Stomach (tissue), 9 donors: ENCODE results near the gene M6PR. TPM values are rescaled to one million over a fixed set of nuclear protein-coding genes. Genes with fewer than 3 reads are reported as not detected.

Experiments
- DNase-seq, 2 donors: peaks; one replicate each; pipeline versions ENCODE4 v3.0.0 to v3.0.0-alpha.2; 2013 to 2019
- H3K27ac ChIP-seq, 5 donors: fragments of 200-600 bp in 4 of 5; sonication (generic) in 4 of 5; one replicate each; pipeline ENCODE4 v1.5.1; 2013 to 2019; ENCODE audit warnings: mild to moderate bottlenecking in 1 of 5, moderate library complexity in 1 of 5
- H3K27me3 ChIP-seq, 3 donors: fragments of 200-600 bp; sonication (generic); one replicate each; pipeline ENCODE4 v1.5.1; 2017 to 2019; ENCODE audit warnings: mixed run types in 1 of 3
- H3K36me3 ChIP-seq, 4 donors: fragments of 200-600 bp; sonication (generic); 1 replicate in 3 of 4; 2 replicates in 1 of 4; pipeline ENCODE4 v1.5.1; 2016 to 2019
- H3K4me1 ChIP-seq, 4 donors: fragments of 200-600 bp; sonication (generic); one replicate each; pipeline ENCODE4 v1.5.1; 2016 to 2019
- H3K4me3 ChIP-seq, 4 donors: fragments of 200-600 bp; sonication (generic) in 3 of 4; one replicate each; pipeline ENCODE4 v1.5.1; 2016 to 2019; ENCODE audit warnings: mild to moderate bottlenecking in 1 of 4
- H3K9me3 ChIP-seq, 4 donors: fragments of 200-600 bp; sonication (generic); one replicate each; pipeline ENCODE4 v1.5.1; 2016 to 2019
- EP300 ChIP-seq: sonication (generic); formaldehyde crosslinking; IDR thresholded peaks from one replicate; pipeline ENCODE4 v1.6.1; 2017; ENCODE audit warnings: antibody characterized with exemption
- POLR2A ChIP-seq, 4 donors: fragments of 450-650 bp; IDR thresholded peaks; one replicate each; pipeline ENCODE4 v1.6.1; 2016; ENCODE audit warnings: antibody characterized with exemption in 4 of 4, control low read depth in 2 of 4, mild to moderate bottlenecking in 1 of 4, moderate library complexity in 1 of 4
- POLR2AphosphoS5 ChIP-seq, 3 donors: sonication (generic); formaldehyde crosslinking; IDR thresholded peaks; one replicate each; pipeline ENCODE4 v1.6.1; 2016; ENCODE audit warnings: antibody characterized with exemption in 3 of 3
- WGBS, 5 donors: extraction: QIAGEN DNeasy Blood & Tissue Kit in 3 of 5; methylation state at CpG; one replicate each; pipeline versions ENCODE4 v1.1.5 to v1.1.7; 2013 to 2018; 5-methylcytosine and 5-hydroxymethylcytosine counted together
- intact Hi-C: fragments of 100-400 bp; cut with DNase I; formaldehyde crosslinking; loops from one replicate; pipeline ENCODE4 v1.15.1; 2023; ENCODE audit warnings: low total_unique reads
- polyA plus RNA-seq, 3 donors: library from polyadenylated mRNA; stranded (reverse); fragments of 200-250 nt; gene quantifications; one replicate each; pipeline ENCODE4 v1.2.3, GENCODE V29; 2013
- total RNA-seq, 5 donors: library from RNA; depleted of rRNA; stranded (reverse); fragments of >200 nt; gene quantifications; one replicate each; pipeline versions ENCODE4 v1.1.0 to v1.2.3, GENCODE V29; 2014 to 2016
- TF ChIP-seq, protein P1 (sequence below), 7 experiments: fragments of 450-650 bp in 4 of 7; fragments of 200-600 bp in 3 of 7; sonication (generic) in 3 of 7; IDR thresholded peaks; one replicate each; pipeline ENCODE4 v1.5.1; 2016 to 2019; ENCODE audit warnings: antibody characterized with exemption in 7 of 7, control low read depth in 2 of 7, mild to moderate bottlenecking in 1 of 7
- donor health status: healthy with polysubstance abuse.
- donor health status: Bipolar disorder and iron deficiency.
- donor health status: healthy.

Gene M6PR
- total and polyA plus RNA-seq, 8 donors: 20.9 to 155 (median 49.8) TPM

DNA sequence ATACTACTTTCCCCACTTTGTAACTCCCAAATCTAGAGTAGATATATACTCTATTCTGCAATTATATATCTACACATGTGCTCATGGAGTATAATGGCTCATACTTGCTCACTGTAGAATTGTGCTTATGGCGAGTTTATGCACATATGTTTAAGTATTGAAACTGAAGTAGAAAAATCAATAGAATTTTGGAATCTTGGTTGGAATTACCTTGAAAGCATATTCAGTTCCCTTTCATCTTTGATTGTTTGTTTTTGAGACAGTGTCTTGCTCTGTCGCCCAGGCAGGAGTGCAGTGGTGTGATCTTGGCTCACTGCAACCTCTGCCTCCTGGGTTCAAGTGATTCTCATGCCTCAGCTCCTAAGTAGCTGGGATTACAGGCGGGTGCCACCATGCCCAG lies 44.4 kb upstream of the M6PR start:
- no peaks in the 10 kb centered on the region for H3K4me1 ChIP-seq
- TF ChIP-seq, protein P1, sequence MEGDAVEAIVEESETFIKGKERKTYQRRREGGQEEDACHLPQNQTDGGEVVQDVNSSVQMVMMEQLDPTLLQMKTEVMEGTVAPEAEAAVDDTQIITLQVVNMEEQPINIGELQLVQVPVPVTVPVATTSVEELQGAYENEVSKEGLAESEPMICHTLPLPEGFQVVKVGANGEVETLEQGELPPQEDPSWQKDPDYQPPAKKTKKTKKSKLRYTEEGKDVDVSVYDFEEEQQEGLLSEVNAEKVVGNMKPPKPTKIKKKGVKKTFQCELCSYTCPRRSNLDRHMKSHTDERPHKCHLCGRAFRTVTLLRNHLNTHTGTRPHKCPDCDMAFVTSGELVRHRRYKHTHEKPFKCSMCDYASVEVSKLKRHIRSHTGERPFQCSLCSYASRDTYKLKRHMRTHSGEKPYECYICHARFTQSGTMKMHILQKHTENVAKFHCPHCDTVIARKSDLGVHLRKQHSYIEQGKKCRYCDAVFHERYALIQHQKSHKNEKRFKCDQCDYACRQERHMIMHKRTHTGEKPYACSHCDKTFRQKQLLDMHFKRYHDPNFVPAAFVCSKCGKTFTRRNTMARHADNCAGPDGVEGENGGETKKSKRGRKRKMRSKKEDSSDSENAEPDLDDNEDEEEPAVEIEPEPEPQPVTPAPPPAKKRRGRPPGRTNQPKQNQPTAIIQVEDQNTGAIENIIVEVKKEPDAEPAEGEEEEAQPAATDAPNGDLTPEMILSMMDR (IDR thresholded peaks at IDR 0.05): no peak
- no peak for TF ChIP-seq EP300
- TF ChIP-seq POLR2AphosphoS5 (IDR thresholded peaks at IDR 0.05): no peak
- no peaks in the 10 kb centered on the region for H3K36me3 ChIP-seq
- WGBS, 5 donors: 84 to 96% (median 93%) methylated on average over 3 of the region's 3 CpGs
- intact Hi-C loops: no loop called here
- no peak overlapping the region for H3K4me3 ChIP-seq
- no peak for DNase-seq
- no peak overlapping the region for H3K27ac ChIP-seq
- no peaks in the 10 kb centered on the region for H3K27me3 ChIP-seq
- H3K9me3 ChIP-seq: no peaks in the 10 kb centered on the region

DNA sequence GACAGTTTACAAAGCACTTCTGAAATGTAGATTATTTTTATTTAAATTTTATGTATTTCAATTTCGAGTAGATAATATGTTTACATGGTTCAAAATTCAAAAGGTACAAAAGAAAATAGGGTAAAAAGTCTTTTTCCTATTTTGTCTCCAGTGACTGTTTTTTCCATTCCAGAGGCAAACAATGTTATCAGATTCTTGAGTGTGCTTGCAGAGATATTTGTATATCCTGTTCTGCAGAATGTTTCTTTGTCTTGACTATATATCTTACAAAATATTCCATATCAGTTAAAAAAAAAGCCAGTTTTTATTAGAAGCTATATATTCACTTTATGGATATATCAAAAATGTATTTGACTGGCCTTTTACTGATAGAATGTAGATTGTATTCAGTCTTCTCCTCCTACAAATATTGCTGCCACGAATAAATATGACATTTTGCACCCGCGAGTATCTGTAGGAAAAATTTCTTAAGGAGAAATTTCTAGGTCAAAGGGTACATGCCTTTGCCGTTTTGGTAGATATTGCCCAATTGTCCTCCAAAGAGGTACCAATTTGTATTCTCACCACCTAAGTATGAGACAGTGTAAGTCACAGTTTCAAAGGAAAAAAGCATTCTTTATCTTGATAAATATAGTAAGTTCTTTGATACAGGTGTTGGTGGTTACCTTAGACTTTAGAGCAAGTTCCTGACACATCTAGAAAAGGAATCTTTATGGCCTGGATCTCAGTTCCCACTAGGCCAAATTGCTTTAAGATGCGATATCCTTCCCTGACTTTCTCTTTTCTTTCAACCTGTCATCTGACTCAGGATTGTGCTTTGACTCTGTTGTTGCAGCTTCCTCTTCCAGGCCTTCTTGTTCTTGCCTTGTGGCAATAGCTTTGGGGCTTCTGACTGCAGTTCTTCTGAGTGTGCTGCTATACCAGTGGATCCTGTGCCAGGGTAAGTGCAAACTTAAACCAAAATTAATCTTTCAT lies 42.2 kb upstream of the M6PR start:
- H3K27me3 ChIP-seq: no peaks in the 10 kb centered on the region
- no peaks in the 10 kb centered on the region for H3K36me3 ChIP-seq
- peak overlapping the region in 1 of 5 donors; percentile 14 for H3K27ac ChIP-seq
- H3K9me3 ChIP-seq: no peaks in the 10 kb centered on the region
- intact Hi-C loops: no loop called here
- TF ChIP-seq POLR2AphosphoS5 (IDR thresholded peaks at IDR 0.05): no peak
- TF ChIP-seq POLR2A (IDR thresholded peaks at IDR 0.05): no peak
- TF ChIP-seq, protein P1 (IDR thresholded peaks at IDR 0.05): no peak
- TF ChIP-seq EP300: no peak
- WGBS, 5 donors: 36 to 55% (median 50%) methylated on average over 6 of the region's 6 CpGs
- peak in 1 of 2 donors; percentile 6 for DNase-seq
- H3K4me3 ChIP-seq: no peak overlapping the region
- H3K4me1 ChIP-seq: peaks cover 0 to 5% (median 0%) of the 10 kb centered on the region in 4 donors

DNA sequence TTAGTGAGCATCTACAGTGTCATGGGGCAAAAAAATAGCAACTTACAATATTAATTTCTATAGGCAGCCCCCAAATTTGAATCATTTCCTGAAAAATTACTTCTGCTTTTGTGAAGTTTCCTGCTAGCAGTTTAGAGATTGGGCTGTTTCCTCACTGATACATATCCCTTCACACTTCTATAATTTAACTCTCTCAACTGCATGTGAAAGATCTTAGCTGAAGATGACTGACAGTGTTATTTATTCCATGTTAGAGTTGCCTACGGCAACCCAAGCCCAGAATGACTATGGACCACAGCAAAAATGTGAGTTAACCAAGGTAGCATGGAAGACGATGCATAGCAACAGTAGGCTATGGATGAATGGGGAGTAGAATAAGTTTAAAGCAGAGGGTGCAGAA lies 40.0 kb upstream of the M6PR start, which contains the start of gene KLRG1:
TSS of gene KLRG1 (plus strand) at position 134 of the 400 bp plus-strand sequence. CDS start at position 224, 90 bp downstream.
- H3K27ac ChIP-seq: no peak within 1 kb of the TSS
- no peak for DNase-seq
- H3K9me3 ChIP-seq: no peaks in the 10 kb centered on the region
- H3K4me3 ChIP-seq: no peak within 1 kb of the TSS
- intact Hi-C loops: no loop called here
- H3K27me3 ChIP-seq: no peaks in the 10 kb centered on the region
- H3K36me3 ChIP-seq: no peaks in the 10 kb centered on the region
- peaks cover 0 to 5% (median 0%) of the 10 kb centered on the region in 4 donors for H3K4me1 ChIP-seq
- 76 to 89% (median 87%) methylated on average over 2 of the region's 2 CpGs for WGBS, 5 donors
- TF ChIP-seq EP300 (no peak), POLR2AphosphoS5 (IDR thresholded peaks at IDR 0.05) (no peak), POLR2A (IDR thresholded peaks at IDR 0.05) (no peak)
- TF ChIP-seq, protein P1 (IDR thresholded peaks at IDR 0.05): no peak

DNA sequence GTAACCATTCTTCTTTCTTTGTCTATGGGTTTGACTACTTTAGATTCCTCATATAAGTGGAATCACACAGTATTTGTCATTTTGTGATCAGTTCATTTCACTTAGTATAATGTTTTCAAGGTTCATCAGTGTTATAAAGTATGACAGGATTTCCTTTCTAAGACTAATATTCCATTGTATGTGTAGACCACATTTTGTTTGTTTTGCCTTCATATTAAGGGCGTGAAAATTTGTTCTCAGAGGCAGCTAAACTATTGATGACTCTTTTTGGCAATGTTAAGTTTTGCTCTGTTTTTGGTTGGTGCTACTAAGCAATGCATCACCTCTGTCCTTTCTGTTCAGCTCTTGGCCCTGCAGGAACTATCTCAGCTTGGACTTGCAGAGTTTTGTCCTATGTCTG lies 38.2 kb upstream of the M6PR start:
- intact Hi-C loops: no loop called here
- Histone ChIP-seq H3K36me3 (no peaks in the 10 kb centered on the region), H3K4me1 (peaks cover 0 to 5% (median 0%) of the 10 kb centered on the region in 4 donors), H3K9me3 (no peaks in the 10 kb centered on the region), H3K27ac (no peak overlapping the region), H3K27me3 (no peaks in the 10 kb centered on the region), H3K4me3 (no peak overlapping the region)
- DNase-seq: no peak
- TF ChIP-seq EP300: no peak
- TF ChIP-seq, protein P1 (IDR thresholded peaks at IDR 0.05): no peak
- no peak for TF ChIP-seq POLR2AphosphoS5 (IDR thresholded peaks at IDR 0.05)
- TF ChIP-seq POLR2A (IDR thresholded peaks at IDR 0.05): no peak
- WGBS, 5 donors: 63 to 71% (median 64%) methylated on average over 1 of the region's 1 CpG
